ENCODE data around the gene BMPR1A. TPM values are rescaled to one million over a fixed set of nuclear protein-coding genes. Genes with fewer than 3 reads are reported as not detected.

The BMPR1A gene
- 10 to 100 TPM; 53.9 to 58.1 TPM for total RNA-seq

DNA sequence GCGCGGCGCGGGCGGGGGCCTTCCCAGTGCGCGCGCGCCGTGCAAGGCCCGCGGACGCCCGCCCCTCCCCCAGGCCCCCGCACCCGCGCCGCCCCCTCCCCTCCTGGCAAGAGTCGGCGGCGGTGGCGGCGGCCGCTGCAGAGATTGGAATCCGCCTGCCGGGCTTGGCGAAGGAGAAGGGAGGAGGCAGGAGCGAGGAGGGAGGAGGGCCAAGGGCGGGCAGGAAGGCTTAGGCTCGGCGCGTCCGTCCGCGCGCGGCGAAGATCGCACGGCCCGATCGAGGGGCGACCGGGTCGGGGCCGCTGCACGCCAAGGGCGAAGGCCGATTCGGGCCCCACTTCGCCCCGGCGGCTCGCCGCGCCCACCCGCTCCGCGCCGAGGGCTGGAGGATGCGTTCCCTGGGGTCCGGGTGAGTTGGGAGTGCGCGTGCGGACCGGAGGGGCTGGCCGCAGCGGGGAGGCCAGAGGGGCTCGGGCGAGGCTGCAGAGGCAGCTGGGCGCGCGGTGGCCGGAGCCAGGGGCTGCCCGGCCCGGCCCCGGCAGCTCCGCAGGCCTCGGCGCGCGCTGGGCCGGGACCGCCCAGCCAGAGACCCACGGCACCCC is at the start of gene BMPR1A:
Gene BMPR1A, plus strand, starts transcription at position 109 of the 602 bp plus-strand sequence. CDS start 119,400 bp downstream, outside the sequence.
- H3K4me3 ChIP-seq: peak within 1 kb of the TSS; percentile 82 to 91
- TF ChIP-seq CTCF (IDR thresholded peaks at IDR 0.05) (no peak), POLR2AphosphoS5 (IDR thresholded peaks at IDR 0.05) (peak; percentile 63), POLR2A (IDR thresholded peaks at IDR 0.05) (peak; percentile 37)
- H3K27me3 ChIP-seq (replicated peaks; ENCODE audit: insufficient read depth): no peaks in the 10 kb centered on the region
- no peaks in the 10 kb centered on the region for H3K36me3 ChIP-seq
- intact Hi-C loops (cut with DNase I): loop anchor here (1.0 to 5.0 kb wide), 3 partner anchors 41 to 146 kb away; no protein-coding TSS in a partner anchor
- WGBS: under 1% methylated on average over 51 of the region's 85 CpGs
- peak; percentile 89 for DNase-seq (ENCODE audit: low spot score)
- peak within 1 kb of the TSS; percentile 95 to 96 for H3K27ac ChIP-seq
- peaks cover 9% of the 10 kb centered on the region for H3K4me1 ChIP-seq (replicated peaks)
- H3K9me3 ChIP-seq: no peaks in the 10 kb centered on the region

DNA sequence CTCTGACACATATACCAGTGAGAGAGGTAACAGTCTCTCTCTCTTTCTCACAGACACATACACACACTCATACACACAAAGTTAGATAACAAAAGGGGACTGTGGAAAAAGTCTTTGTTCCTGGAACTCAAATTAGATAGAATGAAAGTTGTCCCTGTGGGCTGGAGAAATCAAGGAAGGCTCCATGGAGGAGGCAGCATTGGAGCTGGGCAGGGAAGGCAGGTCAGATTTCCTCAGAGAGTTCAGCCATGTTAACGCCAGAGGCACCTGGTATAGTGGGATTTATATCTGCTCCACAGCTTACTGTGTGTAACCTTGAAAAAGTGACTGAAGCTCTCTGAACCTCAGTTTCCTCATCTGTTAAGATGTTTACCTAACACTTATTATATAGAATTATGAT is 49.4 kb upstream of the BMPR1A start:
- no peak overlapping the region for H3K27ac ChIP-seq
- no peak overlapping the region for H3K4me3 ChIP-seq
- H3K27me3 ChIP-seq (replicated peaks; ENCODE audit: insufficient read depth): no peaks in the 10 kb centered on the region
- H3K36me3 ChIP-seq: no peaks in the 10 kb centered on the region
- WGBS: 90% methylated on average over 1 of the region's 1 CpG
- TF ChIP-seq CTCF (IDR thresholded peaks at IDR 0.05) (no peak), POLR2A (IDR thresholded peaks at IDR 0.05) (no peak), POLR2AphosphoS5 (IDR thresholded peaks at IDR 0.05) (no peak)
- intact Hi-C loops (cut with DNase I): no loop called here
- no peaks in the 10 kb centered on the region for H3K9me3 ChIP-seq
- H3K4me1 ChIP-seq (replicated peaks): no peaks in the 10 kb centered on the region
- DNase-seq (ENCODE audit: low spot score): no peak

GRCh38 chr10:86707505-86707904 is 48.9 kb upstream of the BMPR1A start:
- H3K4me1 ChIP-seq (replicated peaks): no peaks in the 10 kb centered on the region
- H3K27ac ChIP-seq: no peak overlapping the region
- no peak overlapping the region for H3K4me3 ChIP-seq
- no peaks in the 10 kb centered on the region for H3K27me3 ChIP-seq (replicated peaks; ENCODE audit: insufficient read depth)
- TF ChIP-seq POLR2A (IDR thresholded peaks at IDR 0.05) (no peak), CTCF (IDR thresholded peaks at IDR 0.05) (no peak)
- no peaks in the 10 kb centered on the region for H3K36me3 ChIP-seq
- H3K9me3 ChIP-seq: no peaks in the 10 kb centered on the region
- DNase-seq (ENCODE audit: low spot score): no peak
- intact Hi-C loops (cut with DNase I): no loop called here
- WGBS: 49% methylated on average over 3 of the region's 4 CpGs

- WGBS: 85% methylated on average over 8 of the region's 8 CpGs
- no peak for DNase-seq (ENCODE audit: low spot score)
- no peaks in the 10 kb centered on the region for H3K9me3 ChIP-seq
- no peaks in the 10 kb centered on the region for H3K36me3 ChIP-seq
- intact Hi-C loops (cut with DNase I): no loop called here
- H3K4me3 ChIP-seq: no peak overlapping the region
- no peaks in the 10 kb centered on the region for H3K4me1 ChIP-seq (replicated peaks)
- H3K27ac ChIP-seq: no peak overlapping the region
- no peak for TF ChIP-seq POLR2A (IDR thresholded peaks at IDR 0.05)
- TF ChIP-seq POLR2AphosphoS5 (IDR thresholded peaks at IDR 0.05): no peak
- no peak for TF ChIP-seq CTCF (IDR thresholded peaks at IDR 0.05)
- no peaks in the 10 kb centered on the region for H3K27me3 ChIP-seq (replicated peaks; ENCODE audit: insufficient read depth)
Observed at GRCh38 chr10:86708068-86708782, 48.2 kb upstream of the BMPR1A start.
